NCI-H460 (cell line): Measurements from ENCODE around the gene TMIE. TPM values are rescaled to one million over a fixed set of nuclear protein-coding genes. Genes with fewer than 3 reads are reported as not detected.

ENCODE experiments used
- DNase-seq: peaks from one replicate; pipeline ENCODE4 v3.0.0-alpha.2; 2016; ENCODE audit warnings: low read depth; ENCODE audit errors: extremely low read depth
- total RNA-seq: library from RNA; depleted of rRNA; stranded (reverse); fragments of >200 nt; shearing (Covaris generic); gene quantifications from 2 replicates; pipeline ENCODE4 v1.2.3, GENCODE V29; 2014

The TMIE gene
- total RNA-seq, 1 experiment from 2014 or later = 0.77 TPM

DNA sequence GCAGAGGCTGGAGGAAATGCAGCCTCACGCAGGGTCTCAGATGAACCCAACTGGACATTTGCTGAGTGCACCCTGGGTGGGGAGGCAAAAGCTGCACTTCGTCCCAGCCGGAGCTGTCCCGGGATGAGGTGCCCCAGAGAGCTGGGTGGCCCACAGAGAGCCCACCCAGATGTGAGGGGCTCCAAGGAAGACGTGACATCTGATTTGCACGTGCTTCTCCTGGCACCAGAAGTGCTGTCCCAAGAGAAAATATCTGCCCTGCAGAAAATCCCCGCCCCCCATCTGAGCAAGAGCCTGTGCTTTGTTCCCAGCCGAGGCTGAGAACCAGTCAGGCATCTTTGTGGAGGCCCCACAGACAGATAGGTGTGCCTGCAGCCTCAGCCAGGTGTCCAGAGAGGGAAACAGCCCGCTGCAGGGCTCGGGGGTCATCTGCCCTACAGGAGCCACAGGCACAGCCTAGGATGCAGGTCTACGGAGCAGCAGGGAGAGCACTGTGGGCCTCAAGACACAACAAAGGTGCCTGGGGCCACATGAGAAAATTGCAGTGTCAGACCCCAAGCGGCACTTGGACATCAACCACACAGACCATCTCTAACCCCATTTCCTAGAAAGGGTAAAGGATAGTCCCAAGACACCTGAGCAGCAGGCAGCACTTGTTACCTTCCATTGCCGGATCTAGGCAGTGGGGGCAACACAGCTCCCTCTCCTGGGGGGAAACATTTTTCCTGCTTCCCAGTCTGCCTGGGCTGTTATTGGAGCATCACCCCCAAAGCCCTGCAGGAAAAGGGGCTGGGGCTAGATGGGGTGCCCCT lies 5.8 kb downstream of the TMIE start:
- no peak for DNase-seq

DNA sequence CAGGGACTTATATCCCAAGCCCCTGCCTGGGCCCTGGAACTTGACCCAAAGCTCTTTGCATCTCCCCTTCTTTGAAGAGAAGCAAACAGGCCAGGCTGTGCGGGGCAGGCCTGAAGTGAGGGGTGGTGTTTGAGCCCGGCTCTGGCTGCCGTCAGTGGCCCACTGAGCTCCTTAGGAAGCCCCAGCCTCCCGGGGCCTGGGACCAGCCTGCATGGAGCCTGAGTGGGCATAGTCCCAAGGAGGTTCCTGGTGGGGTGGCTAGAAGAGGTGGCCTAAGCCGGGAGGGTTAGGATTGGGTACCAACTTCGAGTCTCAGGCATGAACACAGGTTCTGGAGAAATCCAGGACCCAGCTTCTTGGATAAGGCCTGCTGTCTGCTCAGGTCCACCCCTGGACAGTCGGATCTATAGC lies 6.4 kb downstream of the TMIE start:
- no peak for DNase-seq

DNA sequence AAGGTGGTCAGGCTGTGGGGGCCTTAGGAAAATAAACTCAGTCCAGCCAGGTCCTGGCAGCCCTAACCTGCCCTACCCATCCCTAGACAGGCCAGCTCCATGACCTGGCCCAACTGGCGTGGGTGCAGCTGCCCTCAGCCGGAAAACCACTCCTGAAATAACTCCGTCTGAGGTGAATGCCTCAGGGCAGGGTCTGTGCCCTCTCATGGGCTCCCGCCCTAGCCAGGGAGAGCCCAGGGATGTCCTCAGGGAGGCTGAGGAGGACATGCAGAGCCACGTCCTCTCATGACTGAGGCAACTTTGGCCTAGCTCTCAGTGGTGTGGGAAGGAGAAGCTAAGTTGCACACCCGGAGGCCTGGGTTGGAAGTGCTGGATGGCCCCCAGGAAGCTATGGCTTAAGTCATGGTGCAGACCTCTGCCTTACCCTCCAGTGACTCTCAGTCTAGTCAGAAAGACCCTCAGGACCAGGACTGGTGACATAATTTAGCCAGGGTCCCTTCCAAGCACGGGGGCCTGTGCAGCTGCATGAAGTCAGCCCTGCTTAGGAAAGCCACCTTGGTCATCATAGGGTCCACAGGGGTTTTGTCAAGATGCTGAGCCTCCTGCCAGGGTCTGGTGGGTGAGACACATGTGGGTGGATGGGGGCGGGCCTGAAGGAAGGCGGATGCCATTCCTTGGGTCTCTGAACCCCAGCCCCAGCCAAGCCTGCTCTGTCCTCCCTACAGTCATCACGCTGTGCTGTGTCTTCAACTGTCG lies 7.4 kb downstream of the TMIE start:
- no peak for DNase-seq

DNA sequence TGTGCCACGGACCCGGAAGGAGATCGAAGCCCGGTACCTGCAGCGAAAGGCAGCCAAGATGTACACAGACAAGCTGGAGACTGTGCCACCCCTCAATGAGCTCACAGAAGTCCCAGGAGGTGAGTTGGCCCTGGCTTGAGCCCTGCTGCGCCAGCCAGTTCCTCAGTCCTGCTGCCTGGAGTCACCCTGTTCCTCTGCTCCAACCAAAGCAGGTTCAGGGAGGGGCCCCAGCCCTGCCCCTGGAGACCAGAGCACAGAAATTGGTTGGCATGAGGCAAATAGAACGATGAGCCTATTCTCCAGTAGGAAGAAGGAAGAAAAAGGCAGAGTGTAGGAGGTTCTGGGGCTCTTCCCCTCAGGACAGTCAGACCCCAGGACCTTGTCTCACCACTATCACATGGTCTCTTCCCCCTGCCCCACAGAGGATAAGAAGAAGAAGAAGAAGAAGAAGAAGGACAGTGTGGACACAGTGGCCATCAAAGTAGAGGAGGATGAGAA lies 8.0 kb downstream of the TMIE start:
- no peak for DNase-seq

DNA sequence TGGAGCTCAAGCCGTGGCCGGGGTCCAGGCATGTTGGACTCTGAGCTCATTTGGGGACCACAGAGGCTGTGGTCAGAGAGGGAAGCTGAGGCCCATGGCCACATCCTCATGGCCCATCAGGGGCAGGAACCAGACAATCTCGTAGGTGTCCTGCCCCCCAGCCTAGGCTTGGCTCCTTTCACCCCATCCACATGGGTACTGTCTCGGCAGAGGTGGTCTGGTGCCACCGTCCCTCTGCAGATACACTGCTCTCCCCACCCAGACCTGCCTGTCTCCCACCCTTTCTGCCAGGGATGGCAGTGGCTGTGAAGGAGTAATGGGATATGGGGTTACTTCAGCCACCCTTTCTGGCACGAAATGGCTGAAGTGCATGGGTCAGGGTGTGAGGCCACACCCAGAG lies 8.5 kb downstream of the TMIE start:
- DNase-seq = no peak

DNA sequence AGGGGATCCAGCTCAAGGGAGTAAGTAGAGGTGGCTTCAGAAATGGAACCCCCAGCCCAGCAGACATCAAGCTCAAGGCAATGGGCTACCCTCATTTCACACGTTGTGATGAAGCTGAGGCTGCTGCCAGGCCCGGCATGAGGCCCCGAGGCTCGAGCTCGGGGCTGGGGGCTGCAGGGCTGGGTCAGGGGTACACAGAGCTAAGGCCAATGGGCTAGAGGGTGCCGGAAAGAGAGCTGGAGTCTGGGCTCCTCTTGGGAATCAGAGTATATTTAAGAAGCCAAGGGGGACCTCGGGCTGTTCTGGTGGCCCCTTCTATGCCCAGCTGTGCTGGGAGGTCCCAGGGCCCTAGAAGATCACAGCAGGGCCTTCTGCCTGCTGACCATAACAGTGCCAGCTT lies 9.0 kb downstream of the TMIE start:
- DNase-seq = no peak

DNA sequence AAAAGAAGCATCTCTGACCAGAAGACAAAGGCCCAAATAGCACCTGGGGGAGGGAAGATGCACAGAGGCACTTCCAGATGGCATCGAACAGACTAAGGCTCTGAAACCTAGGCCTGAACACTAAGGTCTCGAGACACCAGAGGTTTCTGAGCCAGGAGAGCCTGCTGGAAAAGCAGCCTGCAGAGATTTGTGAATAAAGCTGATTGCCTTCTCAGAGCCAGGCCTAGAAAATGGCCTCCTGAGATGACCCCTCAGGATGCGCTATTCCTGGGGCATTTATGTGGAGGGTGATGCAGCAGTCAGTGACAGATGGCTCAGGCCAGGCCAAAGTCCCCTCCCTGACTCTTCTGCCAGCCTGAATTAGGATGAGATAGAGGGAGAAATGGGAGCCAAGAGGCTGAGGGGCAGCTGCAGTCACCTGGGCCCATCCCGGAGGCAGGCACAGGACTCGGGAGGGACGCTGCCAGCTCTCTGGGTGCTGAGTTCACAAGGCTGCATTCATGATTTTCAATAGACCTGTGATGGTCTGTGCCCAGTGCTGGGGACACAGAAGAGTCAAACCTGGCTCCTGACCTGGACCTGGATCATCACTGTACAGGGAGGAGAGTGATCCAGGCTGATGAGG lies 9.6 kb downstream of the TMIE start:
- DNase-seq = no peak

DNA sequence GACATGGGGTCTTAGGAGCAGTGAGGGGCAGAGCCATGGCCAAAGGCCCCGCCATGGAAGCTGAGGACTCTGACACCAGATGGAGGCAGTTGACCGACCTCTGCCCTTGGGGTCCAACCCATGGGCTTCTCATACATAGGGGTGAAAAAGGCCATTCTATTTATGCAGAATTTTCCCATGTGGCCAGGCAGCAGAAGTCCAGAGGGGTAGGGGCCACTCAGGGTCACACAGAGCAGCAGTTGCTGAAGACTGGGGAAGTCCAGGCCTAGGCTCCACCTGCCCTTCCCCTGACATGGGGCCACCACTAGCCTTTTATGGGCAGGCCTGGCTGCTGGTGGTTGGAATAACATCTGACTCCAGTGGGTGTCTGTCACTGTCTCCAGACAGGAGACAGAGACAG lies 10.1 kb downstream of the TMIE start:
- DNase-seq = no peak

DNA sequence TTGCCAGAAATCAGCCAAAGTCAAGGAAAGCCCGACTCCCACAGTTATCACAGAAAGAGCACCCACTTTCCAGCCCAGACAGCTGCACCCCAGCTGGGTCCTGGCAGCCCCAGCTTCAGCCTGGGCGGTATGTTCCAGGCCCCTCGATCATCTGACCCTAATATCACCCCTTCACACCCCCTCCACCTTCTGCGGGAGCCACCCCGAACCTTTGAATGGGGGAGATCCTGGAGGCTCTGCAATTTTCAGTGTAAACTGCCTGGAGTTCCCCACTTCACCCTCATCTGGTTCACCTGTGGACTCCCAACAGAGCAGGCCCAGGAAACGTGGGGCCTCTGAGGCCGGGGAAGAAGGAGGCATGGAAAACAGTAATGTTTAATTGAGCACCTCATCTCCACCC lies 10.6 kb downstream of the TMIE start:
- DNase-seq = no peak

DNA sequence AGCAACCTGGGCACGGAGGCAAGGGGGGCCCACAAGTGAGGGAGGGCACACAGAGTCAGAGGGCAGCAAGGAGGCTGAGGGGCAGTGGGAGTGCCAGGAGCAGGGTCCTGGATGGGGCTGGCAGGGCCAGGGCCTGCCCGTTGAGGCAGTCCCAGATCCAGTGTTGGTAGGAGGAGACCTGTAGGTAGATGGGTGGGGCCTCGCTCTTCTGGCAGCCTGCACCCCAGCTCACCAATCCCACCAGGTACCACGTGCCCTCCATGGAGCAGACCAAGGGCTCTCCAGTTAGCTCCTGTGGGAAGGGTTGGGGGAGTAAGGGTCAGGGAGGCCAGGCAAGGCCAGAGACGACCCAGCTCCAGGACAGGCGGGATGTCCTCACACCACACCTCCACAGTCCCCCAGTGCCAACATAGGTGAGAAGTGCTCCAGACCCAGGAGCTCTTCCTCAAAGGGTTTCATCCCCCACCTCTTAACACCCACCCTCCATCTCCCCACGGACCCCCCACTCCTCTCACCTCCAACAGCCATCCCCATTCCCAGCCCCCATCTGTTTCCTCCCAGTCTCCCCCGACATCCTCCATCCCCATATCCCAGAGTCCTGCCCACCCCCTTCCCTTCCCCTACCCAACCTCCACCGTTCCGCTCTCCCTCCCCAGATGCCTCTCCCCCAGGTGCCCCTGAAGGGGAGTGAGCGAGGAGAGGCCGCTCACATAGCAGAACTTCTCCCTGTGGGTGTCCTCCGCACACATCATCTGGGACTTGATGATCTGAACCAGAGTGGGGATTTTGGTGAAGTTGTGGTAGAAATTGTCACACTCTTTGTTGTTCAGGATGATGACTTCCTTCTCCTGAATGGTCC lies 11.2 kb downstream of the TMIE start:
- no peak for DNase-seq

DNA sequence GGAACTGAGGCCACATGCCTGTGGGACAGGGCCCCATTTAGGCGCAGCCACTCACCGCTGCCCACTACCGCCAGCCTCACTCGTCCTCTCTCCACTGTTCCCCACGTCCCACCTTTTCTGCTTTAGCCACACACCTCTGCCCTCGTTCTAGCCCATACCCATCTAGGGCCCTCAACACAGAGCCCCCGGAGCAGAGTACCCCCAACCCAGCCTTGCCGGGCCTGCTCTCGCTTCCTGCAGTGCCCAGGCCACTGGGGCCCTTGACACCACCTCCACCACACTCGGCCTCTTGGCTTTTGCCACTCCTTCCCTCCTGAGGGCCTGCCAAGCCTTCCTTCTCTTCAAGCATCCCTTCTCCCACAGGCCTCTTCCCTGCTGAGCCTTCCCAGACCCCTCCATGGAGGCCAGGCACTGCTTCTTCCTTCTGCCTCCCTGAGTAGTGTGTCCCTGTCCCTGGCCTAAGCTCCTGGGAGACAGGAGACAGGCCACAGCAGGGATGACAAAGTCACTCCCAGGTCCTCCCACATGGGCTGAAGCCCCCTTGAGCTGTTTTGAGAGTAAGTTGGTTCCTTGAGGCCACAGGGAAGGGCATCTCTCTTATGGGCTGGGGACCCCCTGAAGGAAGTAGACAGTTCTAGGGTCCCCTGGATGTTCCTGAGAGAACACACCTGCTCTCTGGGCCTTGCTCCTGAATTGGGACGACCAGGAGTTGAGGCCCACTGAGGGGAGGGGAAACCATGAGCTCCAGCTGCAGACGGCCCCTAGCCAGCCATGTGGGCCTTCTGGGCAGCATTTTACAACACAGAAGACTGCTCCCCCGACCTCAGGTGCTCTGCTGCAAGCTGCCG lies 12.1 kb downstream of the TMIE start:
- DNase-seq = no peak

DNA sequence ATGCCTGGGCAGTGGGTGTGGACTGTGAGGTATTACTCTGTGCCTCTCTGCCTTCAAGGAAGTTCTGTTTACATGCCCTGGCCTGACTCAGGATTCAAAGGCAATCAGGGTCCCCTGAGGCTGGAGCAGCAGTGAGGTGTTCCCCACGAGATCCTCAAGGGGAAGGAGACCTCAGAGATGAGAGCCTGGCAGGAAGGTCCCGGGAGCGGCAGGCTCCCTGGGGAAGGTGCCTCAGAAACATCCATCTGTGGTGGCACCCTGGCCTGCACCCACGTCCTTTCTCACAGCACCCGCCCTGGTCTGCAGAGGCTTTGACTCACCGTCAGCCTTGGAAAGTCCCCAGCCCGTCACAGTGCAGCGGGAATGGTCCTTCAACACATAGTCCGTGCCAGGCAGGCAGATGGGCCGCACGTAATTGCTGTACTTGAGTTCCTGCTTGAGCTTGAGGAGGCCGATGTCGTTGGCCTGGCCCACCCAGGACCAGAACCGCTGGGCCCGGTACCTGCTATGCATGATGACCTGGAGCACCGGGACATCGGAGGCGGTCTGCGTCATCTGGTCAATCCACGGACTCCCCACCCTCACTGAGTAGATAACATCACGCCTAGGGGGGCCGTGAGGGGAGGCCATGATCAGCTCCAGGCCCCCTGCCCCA lies 12.8 kb downstream of the TMIE start:
- DNase-seq = no peak

DNA sequence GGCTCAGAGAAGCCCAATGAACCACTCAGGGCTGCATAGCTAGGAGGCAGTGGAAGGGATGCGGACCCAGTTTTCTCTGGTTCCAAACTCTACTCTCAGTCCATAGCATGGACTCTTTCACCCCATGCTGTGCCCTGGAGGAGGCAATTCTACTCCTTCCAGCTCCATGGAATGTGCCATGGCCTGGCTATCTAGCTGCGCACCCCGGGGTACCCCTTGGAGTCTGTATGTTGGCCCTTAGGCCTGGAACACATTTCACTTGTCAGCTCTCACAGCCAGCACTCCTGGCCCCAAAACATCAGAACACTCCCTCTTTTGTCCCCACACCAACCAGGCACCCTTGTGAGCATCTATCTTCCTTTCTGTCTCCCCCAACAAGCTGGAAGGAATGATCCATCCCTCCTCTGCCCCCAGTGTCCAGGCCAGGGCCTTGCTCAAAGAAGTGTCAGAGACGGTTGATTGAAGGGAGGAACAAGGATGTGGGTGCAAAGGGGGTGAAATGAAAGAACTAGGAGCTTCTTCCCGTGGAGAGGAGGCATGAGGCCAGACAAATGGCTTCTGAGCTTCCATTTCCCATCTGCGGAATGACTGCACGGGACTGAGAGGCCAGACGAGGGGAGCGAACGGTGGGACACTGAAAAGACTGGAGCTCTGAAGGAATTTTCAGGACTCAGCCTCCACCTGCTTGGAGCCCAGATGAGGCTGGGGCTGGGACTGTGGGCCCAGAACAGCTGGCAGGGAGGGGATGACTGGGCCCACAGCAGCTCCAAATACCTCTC lies 13.7 kb downstream of the TMIE start:
- DNase-seq = no peak

DNA sequence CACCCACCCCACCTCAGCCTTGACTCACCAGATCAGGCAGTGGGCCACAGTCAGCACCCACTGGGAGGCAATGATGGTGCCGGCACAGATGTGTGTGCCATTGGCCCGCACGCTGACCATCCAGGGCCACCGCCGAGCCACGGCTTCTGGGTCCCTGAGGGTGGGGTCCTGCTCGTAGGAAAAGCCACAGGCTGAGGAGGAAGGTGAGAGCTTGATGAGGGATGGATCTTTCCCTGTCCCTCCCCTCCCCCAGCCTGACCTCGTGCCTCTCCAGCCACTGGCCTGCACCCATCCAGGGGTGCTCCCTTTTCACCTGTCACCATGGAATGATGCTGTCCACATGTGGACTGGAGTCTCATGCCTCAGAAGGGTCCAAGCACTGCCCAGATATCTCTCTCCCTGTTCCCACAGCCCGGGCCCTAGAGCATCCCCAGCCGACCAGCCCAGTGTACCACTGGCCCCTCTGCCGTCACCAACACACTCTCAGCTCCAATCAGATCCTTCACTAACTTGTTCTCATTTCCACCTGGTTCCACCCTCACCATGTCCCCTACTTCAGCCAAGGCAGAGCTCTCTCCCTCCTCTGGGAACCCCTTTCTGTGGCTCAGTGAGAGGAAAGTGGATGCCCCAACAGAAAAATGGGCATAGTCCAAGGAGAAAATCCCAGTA lies 14.4 kb downstream of the TMIE start:
- DNase-seq = no peak

DNA sequence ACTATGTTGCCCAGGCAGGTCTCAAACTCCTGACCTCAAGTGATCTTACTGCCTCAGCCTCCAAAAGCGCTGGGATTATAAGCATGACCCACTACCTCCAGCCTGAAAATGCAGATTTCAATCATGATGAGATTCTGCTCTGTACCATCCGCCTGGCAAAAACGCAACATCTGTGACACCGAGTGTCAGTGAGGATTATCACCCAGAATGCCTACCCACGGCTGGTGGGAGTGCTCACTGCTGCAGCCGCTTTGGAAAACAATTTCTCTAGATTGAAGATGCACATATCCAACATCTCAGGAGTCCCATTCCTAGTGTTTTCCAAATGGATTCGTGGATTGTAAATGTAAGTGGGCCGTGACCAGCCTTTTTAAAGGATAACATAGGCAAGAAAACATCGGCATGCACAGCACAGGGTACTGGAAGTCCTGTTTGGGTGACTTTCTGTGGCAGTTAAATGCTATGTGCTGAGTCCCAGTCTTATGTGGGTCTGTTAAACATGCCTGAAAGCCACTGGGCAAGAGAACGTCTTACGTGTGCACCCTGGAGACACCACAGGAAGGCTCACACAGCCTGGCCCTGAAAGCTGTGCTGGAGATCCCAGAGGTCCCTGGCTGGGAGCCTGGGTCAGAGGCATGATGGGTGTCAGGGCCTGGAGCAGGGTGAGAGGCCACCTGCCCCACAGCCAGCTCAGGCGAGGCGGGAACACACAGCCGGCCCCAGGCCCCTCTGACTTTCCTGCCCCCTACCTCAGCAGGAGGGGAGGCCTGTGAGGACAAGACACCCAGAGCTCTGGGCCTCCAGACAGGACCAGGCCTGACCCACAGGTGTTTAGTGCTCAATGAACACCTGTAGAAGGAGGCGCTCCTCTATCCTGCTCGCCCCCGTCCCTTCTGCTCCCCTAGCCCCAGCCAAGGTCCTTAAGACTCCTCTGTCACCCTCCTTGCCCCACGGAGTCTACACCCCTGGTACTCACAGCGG lies 15.6 kb downstream of the TMIE start:
- DNase-seq = no peak

DNA sequence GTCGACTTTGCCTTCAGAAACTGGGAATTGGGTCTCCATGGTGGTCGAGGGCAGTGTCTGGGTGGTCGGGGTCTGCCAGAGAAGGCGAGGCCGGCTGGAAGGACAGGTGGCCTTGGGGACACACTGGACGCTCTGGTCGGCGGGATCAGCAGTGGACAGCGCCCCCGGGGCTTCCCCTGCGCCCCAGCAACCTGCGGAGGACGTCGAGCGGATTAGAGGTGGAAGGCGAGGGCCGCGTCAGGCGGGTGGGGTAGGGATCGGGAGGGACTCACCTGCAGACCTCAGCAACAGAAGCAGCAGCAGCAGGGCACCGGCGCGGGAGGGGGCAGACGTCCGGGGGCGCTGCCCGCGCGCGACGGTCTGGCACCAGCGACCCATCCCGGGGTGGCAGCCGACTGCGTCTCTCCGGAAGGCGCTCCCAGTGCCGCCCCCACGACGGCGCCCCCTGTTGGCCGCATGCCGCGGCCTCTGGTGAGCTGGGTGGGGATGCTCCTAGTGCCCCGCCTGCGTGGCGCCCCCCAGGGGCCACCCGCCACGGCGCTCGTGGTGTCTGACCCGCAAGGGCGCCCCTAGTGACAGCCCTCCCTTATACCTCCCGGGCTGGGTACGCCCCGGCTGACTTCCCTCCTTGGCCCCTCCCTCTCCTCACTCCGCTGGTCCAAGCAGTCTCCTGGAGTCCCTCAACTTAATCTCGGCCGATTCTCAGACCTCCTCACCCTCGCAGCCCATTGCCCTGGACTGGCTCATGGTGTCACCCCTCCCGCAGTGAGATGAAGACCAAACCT lies 16.4 kb downstream of the TMIE start, which contains the start of gene PRSS50:
TSS of gene PRSS50 (minus strand) at position 423 of the 785 bp plus-strand sequence. CDS start at position 378, 45 bp downstream.
- no peak for DNase-seq
